ENCODE data around the gene SARS2. TPM values are rescaled to one million over a fixed set of nuclear protein-coding genes. Genes with fewer than 3 reads are reported as not detected.

The SARS2 gene
- total RNA-seq, 1 donor from 2014 or later, result 13.6 TPM

- Histone ChIP-seq H3K4me1 (peaks cover 9% of the 10 kb centered on the region), H3K27ac (replicated peaks) (no peak overlapping the region), H3K9me3 (replicated peaks) (no peaks in the 10 kb centered on the region), H3K36me3 (no peaks in the 10 kb centered on the region), H3K27me3 (ENCODE audit: low read depth) (no peaks in the 10 kb centered on the region), H3K4me3 (no peak overlapping the region)
- intact Hi-C loops (cut with micrococcal nuclease), result no loop called here
- DNase-seq, result no peak
- no peak for TF ChIP-seq CTCF (IDR thresholded peaks at IDR 0.05; ENCODE audit: borderline replicate concordance)
Observed at GRCh38 chr19:38964738-38965137, 34.2 kb upstream of the SARS2 start.

GRCh38 chr19:38959618-38960017 is 29.1 kb upstream of the SARS2 start:
- Histone ChIP-seq H3K27me3 (ENCODE audit: low read depth) (peaks cover under 1% of the 10 kb centered on the region), H3K9me3 (replicated peaks) (no peaks in the 10 kb centered on the region), H3K36me3 (no peaks in the 10 kb centered on the region), H3K4me1 (peaks cover 9% of the 10 kb centered on the region), H3K27ac (replicated peaks) (no peak overlapping the region), H3K4me3 (no peak overlapping the region)
- no peak for DNase-seq
- TF ChIP-seq CTCF (IDR thresholded peaks at IDR 0.05; ENCODE audit: borderline replicate concordance), result no peak
- intact Hi-C loops (cut with micrococcal nuclease), result no loop called here

GRCh38 chr19:38958301-38958700 is 27.7 kb upstream of the SARS2 start:
- no peak overlapping the region for H3K4me3 ChIP-seq
- H3K27me3 ChIP-seq (ENCODE audit: low read depth), result peaks cover 5% of the 10 kb centered on the region
- TF ChIP-seq CTCF (IDR thresholded peaks at IDR 0.05; ENCODE audit: borderline replicate concordance), result no peak
- H3K36me3 ChIP-seq, result no peaks in the 10 kb centered on the region
- DNase-seq, result no peak
- peaks cover 9% of the 10 kb centered on the region for H3K4me1 ChIP-seq
- intact Hi-C loops (cut with micrococcal nuclease), result no loop called here
- no peaks in the 10 kb centered on the region for H3K9me3 ChIP-seq (replicated peaks)
- H3K27ac ChIP-seq (replicated peaks), result no peak overlapping the region

- Histone ChIP-seq H3K36me3 (no peaks in the 10 kb centered on the region), H3K4me3 (no peak overlapping the region), H3K27ac (replicated peaks) (no peak overlapping the region), H3K4me1 (no peaks in the 10 kb centered on the region), H3K27me3 (ENCODE audit: low read depth) (peaks cover 5% of the 10 kb centered on the region), H3K9me3 (replicated peaks) (no peaks in the 10 kb centered on the region)
- no peak for DNase-seq
- TF ChIP-seq CTCF (IDR thresholded peaks at IDR 0.05; ENCODE audit: borderline replicate concordance), result no peak
- intact Hi-C loops (cut with micrococcal nuclease), result no loop called here
Observed at GRCh38 chr19:38956264-38956663, 25.7 kb upstream of the SARS2 start.

GRCh38 chr19:38953677-38954076 is 23.1 kb upstream of the SARS2 start:
- no peak for TF ChIP-seq CTCF (IDR thresholded peaks at IDR 0.05; ENCODE audit: borderline replicate concordance)
- peaks cover 12% of the 10 kb centered on the region for H3K4me1 ChIP-seq
- no peak for DNase-seq
- intact Hi-C loops (cut with micrococcal nuclease), result no loop called here
- no peaks in the 10 kb centered on the region for H3K36me3 ChIP-seq
- H3K27ac ChIP-seq (replicated peaks), result no peak overlapping the region
- peaks cover 17% of the 10 kb centered on the region for H3K27me3 ChIP-seq (ENCODE audit: low read depth)
- no peak overlapping the region for H3K4me3 ChIP-seq
- no peaks in the 10 kb centered on the region for H3K9me3 ChIP-seq (replicated peaks)
